RWPE2 (cell line): ENCODE measurements around the gene SNRPA1.
A peak's percentile ranks its signal among the peaks of the same experiment; 100 is the strongest.

Experiments
- ATAC-seq: fragments of 200-7000 bp; cut with Tn5 transposase; 3 replicates; pipeline ENCODE4 v1.9.1; 2021; ENCODE audit warnings: low read depth
- DNase-seq: peaks from one replicate; pipeline ENCODE4 v3.0.0-alpha.2; 2020; ENCODE audit warnings: low spot score
- H3K27ac ChIP-seq: fragments of 450-650 bp; 2 replicates; pipeline ENCODE4 v1.5.1; 2017; ENCODE audit warnings: mild to moderate bottlenecking; ENCODE audit not compliant: poor library complexity, severe bottlenecking
- H3K27me3 ChIP-seq: fragments of 250-450 bp; sonication (Bioruptor Pico); 2 replicates; pipeline ENCODE4 v1.5.1; 2021; ENCODE audit warnings: mild to moderate bottlenecking, moderate library complexity; ENCODE audit not compliant: insufficient read depth, poor library complexity, severe bottlenecking
- H3K36me3 ChIP-seq: fragments of 250-450 bp; sonication (Bioruptor Pico); 2 replicates; pipeline ENCODE4 v1.5.1; 2020; ENCODE audit warnings: low read depth, mild to moderate bottlenecking, moderate library complexity
- H3K4me1 ChIP-seq: fragments of 250-450 bp; sonication (Bioruptor Pico); 2 replicates; pipeline ENCODE4 v1.5.1; 2021; ENCODE audit warnings: mild to moderate bottlenecking, moderate library complexity; ENCODE audit not compliant: insufficient read depth, poor library complexity, severe bottlenecking
- H3K4me3 ChIP-seq: fragments of 250-450 bp; sonication (Bioruptor Pico); 2 replicates; pipeline ENCODE4 v1.5.1; 2021; ENCODE audit warnings: mild to moderate bottlenecking, moderate library complexity; ENCODE audit not compliant: severe bottlenecking
- H3K9me3 ChIP-seq: fragments of 250-450 bp; sonication (Bioruptor Pico); 2 replicates; pipeline ENCODE4 v1.5.1; 2021; ENCODE audit warnings: mild to moderate bottlenecking, moderate library complexity; ENCODE audit not compliant: severe bottlenecking
- TF ChIP-seq, protein P1 (sequence below): fragments of 450-650 bp; IDR thresholded peaks from one replicate; pipeline ENCODE4 v1.5.1; 2017; ENCODE audit warnings: mild to moderate bottlenecking, moderate library complexity; ENCODE audit not compliant: poor library complexity, severe bottlenecking

Gene SNRPA1

DNA sequence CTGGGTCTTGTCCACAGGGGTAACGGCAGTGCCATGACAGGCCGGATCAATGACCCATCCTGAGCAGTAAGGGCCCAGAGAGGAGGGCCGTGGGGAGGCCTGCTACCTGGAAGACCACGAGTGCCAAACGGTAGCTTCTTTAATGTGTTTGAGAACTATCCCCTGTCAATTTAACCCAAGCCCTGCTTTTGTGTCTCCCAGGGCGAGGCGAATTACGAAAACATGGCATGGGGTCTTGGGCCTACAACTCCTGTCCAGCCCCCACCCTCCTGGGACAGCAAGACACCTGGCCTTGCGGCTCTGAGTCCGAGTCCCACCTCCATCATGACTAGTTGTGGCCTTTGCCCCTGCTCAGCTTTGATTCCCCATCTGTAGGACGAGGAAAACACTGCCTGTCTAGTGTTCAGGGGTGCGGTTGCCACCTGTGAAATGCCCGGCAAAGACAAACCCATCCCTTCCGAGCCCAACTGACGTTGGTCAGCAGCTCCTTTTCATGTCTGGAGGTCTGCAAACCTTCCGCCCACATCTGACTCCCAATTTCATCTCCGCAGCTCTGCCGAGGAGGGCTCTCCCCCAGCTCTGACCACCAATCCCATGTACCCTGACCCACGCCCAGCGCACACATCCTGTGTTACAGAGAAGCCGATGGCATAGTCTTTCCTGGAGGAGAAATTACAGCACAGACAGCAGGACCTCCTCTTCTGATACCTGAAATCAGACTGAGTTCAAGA is 28.9 kb upstream of the SNRPA1 start:
- Histone ChIP-seq H3K9me3 (no peaks in the 10 kb centered on the region), H3K36me3 (no peaks in the 10 kb centered on the region), H3K4me3 (no peak overlapping the region), H3K4me1 (no peaks in the 10 kb centered on the region), H3K27ac (no peak overlapping the region), H3K27me3 (no peaks in the 10 kb centered on the region)
- ATAC-seq (no peak), DNase-seq (peak; percentile 53)
- TF ChIP-seq, protein P1, sequence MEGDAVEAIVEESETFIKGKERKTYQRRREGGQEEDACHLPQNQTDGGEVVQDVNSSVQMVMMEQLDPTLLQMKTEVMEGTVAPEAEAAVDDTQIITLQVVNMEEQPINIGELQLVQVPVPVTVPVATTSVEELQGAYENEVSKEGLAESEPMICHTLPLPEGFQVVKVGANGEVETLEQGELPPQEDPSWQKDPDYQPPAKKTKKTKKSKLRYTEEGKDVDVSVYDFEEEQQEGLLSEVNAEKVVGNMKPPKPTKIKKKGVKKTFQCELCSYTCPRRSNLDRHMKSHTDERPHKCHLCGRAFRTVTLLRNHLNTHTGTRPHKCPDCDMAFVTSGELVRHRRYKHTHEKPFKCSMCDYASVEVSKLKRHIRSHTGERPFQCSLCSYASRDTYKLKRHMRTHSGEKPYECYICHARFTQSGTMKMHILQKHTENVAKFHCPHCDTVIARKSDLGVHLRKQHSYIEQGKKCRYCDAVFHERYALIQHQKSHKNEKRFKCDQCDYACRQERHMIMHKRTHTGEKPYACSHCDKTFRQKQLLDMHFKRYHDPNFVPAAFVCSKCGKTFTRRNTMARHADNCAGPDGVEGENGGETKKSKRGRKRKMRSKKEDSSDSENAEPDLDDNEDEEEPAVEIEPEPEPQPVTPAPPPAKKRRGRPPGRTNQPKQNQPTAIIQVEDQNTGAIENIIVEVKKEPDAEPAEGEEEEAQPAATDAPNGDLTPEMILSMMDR: no peak

DNA sequence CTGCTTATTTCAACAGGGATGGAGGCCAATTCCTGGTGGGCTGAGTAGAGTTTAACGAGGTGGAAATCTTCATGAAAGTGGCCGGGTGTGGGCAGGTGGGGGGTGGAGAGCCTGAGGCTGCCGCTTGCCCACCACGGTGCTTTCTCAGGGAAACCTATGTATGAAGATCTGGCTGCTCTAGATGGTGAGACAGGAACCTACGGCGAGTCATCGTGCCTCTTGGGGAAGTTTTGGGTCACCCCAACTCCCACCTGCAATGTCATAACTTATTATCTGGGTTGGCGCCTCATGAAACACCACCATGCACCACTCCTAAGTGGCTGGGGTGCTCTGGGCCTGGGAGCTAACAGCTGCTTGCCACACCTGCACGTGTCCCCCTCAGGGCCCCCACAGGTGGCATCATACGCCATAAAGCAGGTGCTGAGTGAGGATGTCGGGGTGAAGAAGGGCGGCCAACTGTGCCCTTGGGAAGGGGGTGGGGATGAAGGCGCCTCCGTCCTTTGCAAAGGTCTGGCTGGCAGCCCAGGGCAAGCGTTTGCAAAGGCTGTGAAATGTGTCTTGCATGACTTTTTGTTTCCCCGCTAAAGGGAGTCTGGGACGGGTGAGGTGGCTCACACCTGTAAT is 27.9 kb upstream of the SNRPA1 start:
- Histone ChIP-seq H3K9me3 (no peaks in the 10 kb centered on the region), H3K4me1 (no peaks in the 10 kb centered on the region), H3K27ac (no peak overlapping the region), H3K4me3 (no peak overlapping the region), H3K27me3 (no peaks in the 10 kb centered on the region), H3K36me3 (no peaks in the 10 kb centered on the region)
- TF ChIP-seq, protein P1: no peak
- ATAC-seq (no peak), DNase-seq (peak; percentile 67)

DNA sequence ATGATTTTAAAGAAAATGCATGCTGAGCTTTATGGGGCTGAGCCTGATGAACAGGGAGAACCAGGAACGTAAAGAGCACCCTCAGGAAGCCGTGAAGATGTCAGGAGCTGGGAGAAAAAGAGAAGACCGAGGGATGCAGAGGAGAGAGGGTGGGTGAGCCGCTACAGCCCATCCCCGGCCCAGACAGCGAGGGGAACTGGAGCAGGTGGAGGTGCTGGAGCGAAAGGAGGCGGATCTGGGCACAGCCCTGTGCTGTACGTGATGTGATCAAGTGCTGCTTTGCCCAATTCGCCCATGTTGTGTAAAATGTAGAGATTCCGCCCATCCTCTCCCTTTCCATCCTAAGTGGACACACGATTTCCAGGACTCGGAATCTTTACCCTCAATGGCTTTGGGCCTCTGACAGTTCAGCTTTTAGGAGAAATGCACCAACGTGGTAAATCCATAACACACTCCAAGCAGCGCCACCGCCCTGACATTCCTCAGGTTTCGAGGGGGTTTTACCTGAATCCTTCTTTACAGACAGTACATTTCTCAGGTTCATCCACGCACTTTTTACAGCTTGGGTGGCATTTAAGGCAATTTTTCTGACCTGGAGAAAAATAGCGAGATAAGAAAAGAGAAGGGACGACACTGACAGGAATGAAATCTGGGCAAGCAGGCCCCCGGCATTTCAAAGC is 27.1 kb upstream of the SNRPA1 start:
- Histone ChIP-seq H3K4me1 (no peaks in the 10 kb centered on the region), H3K27ac (no peak overlapping the region), H3K4me3 (no peak overlapping the region), H3K36me3 (no peaks in the 10 kb centered on the region), H3K9me3 (no peaks in the 10 kb centered on the region), H3K27me3 (no peaks in the 10 kb centered on the region)
- TF ChIP-seq, protein P1: no peak
- peak; percentile 56 for DNase-seq
- ATAC-seq: no peak

DNA sequence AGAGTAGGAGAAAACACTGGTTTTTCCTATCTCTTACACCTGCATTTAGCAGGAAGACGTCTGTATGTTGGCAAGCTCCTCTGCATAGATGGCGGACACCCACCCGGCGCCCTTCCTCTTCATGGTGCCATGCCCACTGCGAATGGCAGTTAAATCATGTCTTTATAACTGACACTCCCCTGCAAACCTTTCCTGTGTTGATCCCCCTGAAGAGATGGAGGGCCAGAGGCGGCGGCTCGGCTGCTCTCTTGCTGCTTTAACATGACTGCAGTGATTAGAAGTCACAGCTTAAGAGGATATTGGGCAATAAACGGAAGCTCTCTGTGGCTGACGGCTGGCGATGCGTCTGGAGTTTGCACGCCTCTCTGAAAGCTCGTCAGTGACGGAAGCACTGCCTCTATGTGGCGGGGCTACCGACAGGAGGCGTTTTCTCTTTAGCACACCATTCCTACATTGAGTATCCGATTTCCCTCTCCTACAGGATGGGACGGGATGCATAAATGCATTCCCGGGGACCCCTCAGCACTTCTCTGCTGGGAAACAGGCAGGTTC is 25.5 kb upstream of the SNRPA1 start:
- DNase-seq (peak; percentile 49), ATAC-seq (no peak)
- Histone ChIP-seq H3K36me3 (no peaks in the 10 kb centered on the region), H3K4me1 (no peaks in the 10 kb centered on the region), H3K27ac (no peak overlapping the region), H3K4me3 (no peak overlapping the region), H3K27me3 (no peaks in the 10 kb centered on the region), H3K9me3 (no peaks in the 10 kb centered on the region)
- TF ChIP-seq, protein P1: no peak
